ENCODE data around the gene TRAF1.
A peak's percentile ranks its signal among the peaks of the same experiment; 100 is the strongest.
"Not testable (repeated sequence)": the region's sequence is repeated elsewhere in the genome, so short reads cannot be mapped to it uniquely, and the experiment has no call there.

TRAF1 gene, protein sequence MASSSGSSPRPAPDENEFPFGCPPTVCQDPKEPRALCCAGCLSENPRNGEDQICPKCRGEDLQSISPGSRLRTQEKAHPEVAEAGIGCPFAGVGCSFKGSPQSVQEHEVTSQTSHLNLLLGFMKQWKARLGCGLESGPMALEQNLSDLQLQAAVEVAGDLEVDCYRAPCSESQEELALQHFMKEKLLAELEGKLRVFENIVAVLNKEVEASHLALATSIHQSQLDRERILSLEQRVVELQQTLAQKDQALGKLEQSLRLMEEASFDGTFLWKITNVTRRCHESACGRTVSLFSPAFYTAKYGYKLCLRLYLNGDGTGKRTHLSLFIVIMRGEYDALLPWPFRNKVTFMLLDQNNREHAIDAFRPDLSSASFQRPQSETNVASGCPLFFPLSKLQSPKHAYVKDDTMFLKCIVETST

DNA sequence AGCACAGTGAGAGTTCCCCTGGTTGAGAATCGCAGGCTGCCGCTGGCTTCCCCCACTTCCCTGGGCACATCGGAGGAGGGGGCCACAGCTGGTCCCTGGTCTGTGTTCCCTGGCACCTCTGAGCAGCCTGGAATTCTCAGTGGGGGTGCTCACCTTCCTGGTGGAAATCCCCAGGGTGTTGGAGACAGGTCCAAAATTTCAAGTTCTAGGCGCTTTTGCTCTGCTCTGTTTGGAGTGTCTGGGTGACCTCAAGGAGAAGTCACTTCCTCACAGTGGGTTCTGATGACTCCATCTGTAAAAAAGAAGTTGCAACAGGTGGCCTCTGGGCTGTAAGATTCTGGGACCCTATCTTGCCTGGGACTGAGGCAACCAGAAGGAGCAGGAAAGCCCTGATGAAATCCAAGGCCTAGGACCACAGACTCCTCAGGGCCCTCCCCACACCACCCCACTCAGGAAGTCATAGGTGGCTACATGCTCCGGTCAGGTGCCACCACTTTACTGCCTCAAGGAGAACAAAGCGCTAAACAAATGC is at the start of gene TRAF1:
Gene TRAF1, minus strand, starts transcription at position 400 of the 532 bp plus-strand sequence. CDS start 721 bp downstream, outside the sequence.
- no peaks in the 10 kb centered on the region for H3K36me3 ChIP-seq
- no peaks in the 10 kb centered on the region for H3K27me3 ChIP-seq (ENCODE audit: insufficient read depth, low read depth, severe bottlenecking)
- peaks cover 7% of the 10 kb centered on the region for H3K9me3 ChIP-seq (ENCODE audit: severe bottlenecking)
- TF ChIP-seq, protein P1, sequence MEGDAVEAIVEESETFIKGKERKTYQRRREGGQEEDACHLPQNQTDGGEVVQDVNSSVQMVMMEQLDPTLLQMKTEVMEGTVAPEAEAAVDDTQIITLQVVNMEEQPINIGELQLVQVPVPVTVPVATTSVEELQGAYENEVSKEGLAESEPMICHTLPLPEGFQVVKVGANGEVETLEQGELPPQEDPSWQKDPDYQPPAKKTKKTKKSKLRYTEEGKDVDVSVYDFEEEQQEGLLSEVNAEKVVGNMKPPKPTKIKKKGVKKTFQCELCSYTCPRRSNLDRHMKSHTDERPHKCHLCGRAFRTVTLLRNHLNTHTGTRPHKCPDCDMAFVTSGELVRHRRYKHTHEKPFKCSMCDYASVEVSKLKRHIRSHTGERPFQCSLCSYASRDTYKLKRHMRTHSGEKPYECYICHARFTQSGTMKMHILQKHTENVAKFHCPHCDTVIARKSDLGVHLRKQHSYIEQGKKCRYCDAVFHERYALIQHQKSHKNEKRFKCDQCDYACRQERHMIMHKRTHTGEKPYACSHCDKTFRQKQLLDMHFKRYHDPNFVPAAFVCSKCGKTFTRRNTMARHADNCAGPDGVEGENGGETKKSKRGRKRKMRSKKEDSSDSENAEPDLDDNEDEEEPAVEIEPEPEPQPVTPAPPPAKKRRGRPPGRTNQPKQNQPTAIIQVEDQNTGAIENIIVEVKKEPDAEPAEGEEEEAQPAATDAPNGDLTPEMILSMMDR (IDR thresholded peaks at IDR 0.05; ENCODE audit: low read depth, low read length): no peak
- H3K4me3 ChIP-seq (ENCODE audit: low read depth, low read length): no peak within 1 kb of the TSS
- peak within 1 kb of the TSS; percentile 27 for H3K27ac ChIP-seq
- DNase-seq: no peak

DNA sequence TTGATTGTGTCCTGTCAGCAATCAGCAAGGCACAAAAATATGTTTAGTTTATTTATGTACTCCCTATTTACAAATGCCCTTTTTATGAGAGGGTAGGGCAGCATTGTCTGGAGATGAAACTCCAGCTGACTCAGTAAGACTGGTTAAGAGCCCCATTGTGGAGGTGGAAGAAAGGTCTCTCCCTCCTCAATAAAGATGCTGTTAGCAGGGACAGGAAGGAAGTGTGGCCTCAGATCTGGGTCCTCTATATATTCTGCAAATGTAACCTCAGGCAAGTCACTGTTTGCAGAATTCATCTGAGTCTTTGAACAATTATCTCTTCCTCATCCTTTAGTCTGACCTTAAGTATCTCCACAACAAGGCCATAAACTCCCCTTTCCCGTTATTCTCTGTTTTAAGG is 48.3 kb upstream of the TRAF1 start:
- H3K27me3 ChIP-seq (ENCODE audit: insufficient read depth, low read depth, severe bottlenecking): no peaks in the 10 kb centered on the region
- TF ChIP-seq, protein P1 (IDR thresholded peaks at IDR 0.05; ENCODE audit: low read depth, low read length): no peak
- no peaks in the 10 kb centered on the region for H3K9me3 ChIP-seq (ENCODE audit: severe bottlenecking)
- DNase-seq: no peak
- no peak overlapping the region for H3K27ac ChIP-seq
- H3K4me3 ChIP-seq (ENCODE audit: low read depth, low read length): no peak overlapping the region
- H3K36me3 ChIP-seq: no peaks in the 10 kb centered on the region

DNA sequence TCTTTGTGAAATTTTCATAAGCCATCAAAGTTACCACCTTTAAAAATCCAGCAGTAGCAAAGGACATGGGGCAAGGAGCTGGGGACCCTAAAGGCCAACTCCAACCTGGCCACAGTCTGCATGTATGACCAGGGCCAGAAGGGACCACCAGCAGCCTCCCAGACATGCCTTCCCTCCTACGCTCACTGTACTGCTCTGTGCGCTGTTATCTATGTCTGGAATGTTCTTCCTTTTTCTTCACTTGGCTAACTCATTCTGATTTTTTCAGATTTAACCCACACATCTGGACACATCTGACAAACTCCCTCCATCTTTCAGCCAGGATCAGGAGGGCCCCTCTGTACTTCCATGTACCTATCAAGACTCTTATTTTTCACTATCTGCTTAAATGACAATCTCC is 47.6 kb upstream of the TRAF1 start:
- H3K9me3 ChIP-seq (ENCODE audit: severe bottlenecking): no peaks in the 10 kb centered on the region
- no peak overlapping the region for H3K4me3 ChIP-seq (ENCODE audit: low read depth, low read length)
- TF ChIP-seq, protein P1 (IDR thresholded peaks at IDR 0.05; ENCODE audit: low read depth, low read length): no peak
- DNase-seq: no peak
- no peaks in the 10 kb centered on the region for H3K27me3 ChIP-seq (ENCODE audit: insufficient read depth, low read depth, severe bottlenecking)
- no peaks in the 10 kb centered on the region for H3K36me3 ChIP-seq
- H3K27ac ChIP-seq: no peak overlapping the region

DNA sequence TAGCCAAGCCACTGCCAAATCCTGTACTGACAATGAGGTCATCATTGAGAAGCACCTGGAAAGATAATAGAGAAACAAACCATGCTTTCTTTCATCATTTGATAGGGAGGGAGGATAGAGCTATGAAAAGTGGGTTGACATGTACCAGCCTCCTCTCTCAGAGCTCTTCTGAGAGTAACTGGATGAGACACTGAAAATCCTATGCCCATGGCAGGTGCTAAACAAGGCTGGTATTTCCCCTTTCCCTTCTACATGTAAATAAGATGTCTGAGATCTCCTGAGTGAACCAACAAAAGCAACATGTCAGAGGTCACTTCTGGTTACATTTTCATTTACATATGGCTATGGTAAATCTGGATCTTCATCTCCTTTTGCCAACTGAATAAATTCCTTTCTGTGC is 45.3 kb upstream of the TRAF1 start:
- Histone ChIP-seq H3K27ac (no peak overlapping the region), H3K27me3 (ENCODE audit: insufficient read depth, low read depth, severe bottlenecking) (no peaks in the 10 kb centered on the region), H3K9me3 (ENCODE audit: severe bottlenecking) (no peaks in the 10 kb centered on the region), H3K36me3 (no peaks in the 10 kb centered on the region), H3K4me3 (ENCODE audit: low read depth, low read length) (no peak overlapping the region)
- DNase-seq: no peak
- TF ChIP-seq, protein P1 (IDR thresholded peaks at IDR 0.05; ENCODE audit: low read depth, low read length): no peak

DNA sequence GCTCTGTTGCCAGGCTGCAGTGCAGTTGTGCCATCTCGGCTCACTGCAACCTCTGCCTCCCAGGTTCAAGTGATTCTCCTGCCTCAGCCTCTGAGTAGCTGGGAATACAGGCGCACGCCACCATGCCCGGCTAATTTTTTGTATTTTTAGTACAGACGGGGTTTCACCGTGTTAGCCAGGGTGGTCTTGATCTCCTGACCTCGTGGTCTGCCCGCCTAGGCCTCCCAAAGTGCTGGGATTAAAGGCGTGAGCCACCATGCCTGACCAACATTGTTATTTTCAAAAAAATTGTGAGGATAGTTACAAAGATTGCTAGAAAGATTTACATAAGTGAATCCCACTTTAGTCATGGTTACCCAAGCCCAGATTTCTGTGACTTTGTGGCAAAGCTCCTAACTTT is 44.9 kb upstream of the TRAF1 start:
- not testable (repeated sequence) for DNase-seq; H3K4me3 ChIP-seq (ENCODE audit: low read depth, low read length)

DNA sequence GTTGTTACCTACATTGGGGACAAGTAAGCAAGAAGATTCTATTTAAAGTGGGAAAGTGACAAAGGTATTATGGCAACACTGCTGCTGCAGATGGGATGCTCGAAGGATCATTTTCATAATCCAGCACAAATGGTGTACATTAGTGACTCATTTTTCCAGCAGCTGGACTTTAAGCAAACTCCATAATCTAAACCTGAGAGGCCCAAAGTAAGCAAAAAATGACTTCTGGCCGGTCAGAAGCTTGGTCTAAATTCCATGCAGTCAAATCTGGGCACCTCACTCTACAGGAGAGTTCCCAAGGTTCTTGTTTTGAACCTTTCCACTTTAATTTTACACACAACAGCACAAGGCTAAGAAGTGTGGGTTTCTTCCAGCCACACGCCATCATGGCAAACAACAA is 43.6 kb upstream of the TRAF1 start:
- Histone ChIP-seq H3K9me3 (ENCODE audit: severe bottlenecking) (no peaks in the 10 kb centered on the region), H3K27ac (no peak overlapping the region), H3K36me3 (no peaks in the 10 kb centered on the region), H3K4me3 (ENCODE audit: low read depth, low read length) (no peak overlapping the region), H3K27me3 (ENCODE audit: insufficient read depth, low read depth, severe bottlenecking) (no peaks in the 10 kb centered on the region)
- TF ChIP-seq, protein P1 (IDR thresholded peaks at IDR 0.05; ENCODE audit: low read depth, low read length): no peak
- no peak for DNase-seq

More for the DNA sequence above, 44.9 kb upstream of the TRAF1 start:
- H3K36me3 ChIP-seq; H3K27me3 ChIP-seq (ENCODE audit: insufficient read depth, low read depth, severe bottlenecking); H3K27ac ChIP-seq; H3K9me3 ChIP-seq (ENCODE audit: severe bottlenecking): not testable (repeated sequence)
